ENCODE data around the gene HDAC8.

- no peak for TF ChIP-seq EZH2 (optimal IDR thresholded peaks at IDR 0.05; ENCODE audit: low read depth, low read length)
- TF ChIP-seq, protein P1, sequence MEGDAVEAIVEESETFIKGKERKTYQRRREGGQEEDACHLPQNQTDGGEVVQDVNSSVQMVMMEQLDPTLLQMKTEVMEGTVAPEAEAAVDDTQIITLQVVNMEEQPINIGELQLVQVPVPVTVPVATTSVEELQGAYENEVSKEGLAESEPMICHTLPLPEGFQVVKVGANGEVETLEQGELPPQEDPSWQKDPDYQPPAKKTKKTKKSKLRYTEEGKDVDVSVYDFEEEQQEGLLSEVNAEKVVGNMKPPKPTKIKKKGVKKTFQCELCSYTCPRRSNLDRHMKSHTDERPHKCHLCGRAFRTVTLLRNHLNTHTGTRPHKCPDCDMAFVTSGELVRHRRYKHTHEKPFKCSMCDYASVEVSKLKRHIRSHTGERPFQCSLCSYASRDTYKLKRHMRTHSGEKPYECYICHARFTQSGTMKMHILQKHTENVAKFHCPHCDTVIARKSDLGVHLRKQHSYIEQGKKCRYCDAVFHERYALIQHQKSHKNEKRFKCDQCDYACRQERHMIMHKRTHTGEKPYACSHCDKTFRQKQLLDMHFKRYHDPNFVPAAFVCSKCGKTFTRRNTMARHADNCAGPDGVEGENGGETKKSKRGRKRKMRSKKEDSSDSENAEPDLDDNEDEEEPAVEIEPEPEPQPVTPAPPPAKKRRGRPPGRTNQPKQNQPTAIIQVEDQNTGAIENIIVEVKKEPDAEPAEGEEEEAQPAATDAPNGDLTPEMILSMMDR (IDR thresholded peaks at IDR 0.05; ENCODE audit: low read length) = no peak
- TF ChIP-seq EZH2phosphoT487 (IDR thresholded peaks at IDR 0.05; ENCODE audit: low read length) = no peak
Measured at GRCh38 chrX:72308566-72309296, 263.9 kb downstream of the HDAC8 start.
